Measurements from ENCODE around the gene CSNK1A1.
A peak's percentile ranks its signal among the peaks of the same experiment; 100 is the strongest.
"Not testable (repeated sequence)": the region's sequence is repeated elsewhere in the genome, so short reads cannot be mapped to it uniquely, and the experiment has no call there.

The CSNK1A1 gene

GRCh38 chr5:149551227-149552037 is at the start of gene CSNK1A1:
CSNK1A1 (minus strand) TSS chr5:149551439; CDS start chr5:149550964, 475 bp downstream.
- in situ Hi-C loops (cut with MboI; ENCODE audit: low pct_unique_long_range_greater_than_20kb, low sequenced_read_pairs, unreplicated experiment): no loop called here
- TF ChIP-seq, protein P1, sequence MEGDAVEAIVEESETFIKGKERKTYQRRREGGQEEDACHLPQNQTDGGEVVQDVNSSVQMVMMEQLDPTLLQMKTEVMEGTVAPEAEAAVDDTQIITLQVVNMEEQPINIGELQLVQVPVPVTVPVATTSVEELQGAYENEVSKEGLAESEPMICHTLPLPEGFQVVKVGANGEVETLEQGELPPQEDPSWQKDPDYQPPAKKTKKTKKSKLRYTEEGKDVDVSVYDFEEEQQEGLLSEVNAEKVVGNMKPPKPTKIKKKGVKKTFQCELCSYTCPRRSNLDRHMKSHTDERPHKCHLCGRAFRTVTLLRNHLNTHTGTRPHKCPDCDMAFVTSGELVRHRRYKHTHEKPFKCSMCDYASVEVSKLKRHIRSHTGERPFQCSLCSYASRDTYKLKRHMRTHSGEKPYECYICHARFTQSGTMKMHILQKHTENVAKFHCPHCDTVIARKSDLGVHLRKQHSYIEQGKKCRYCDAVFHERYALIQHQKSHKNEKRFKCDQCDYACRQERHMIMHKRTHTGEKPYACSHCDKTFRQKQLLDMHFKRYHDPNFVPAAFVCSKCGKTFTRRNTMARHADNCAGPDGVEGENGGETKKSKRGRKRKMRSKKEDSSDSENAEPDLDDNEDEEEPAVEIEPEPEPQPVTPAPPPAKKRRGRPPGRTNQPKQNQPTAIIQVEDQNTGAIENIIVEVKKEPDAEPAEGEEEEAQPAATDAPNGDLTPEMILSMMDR (IDR thresholded peaks at IDR 0.05; ENCODE audit: extremely low read depth, insufficient read depth, missing control alignments): peak; percentile 62
- peak; percentile 98 for DNase-seq (ENCODE audit: low spot score)

- in situ Hi-C loops (cut with MboI; ENCODE audit: low pct_unique_long_range_greater_than_20kb, low sequenced_read_pairs, unreplicated experiment): no loop called here
- TF ChIP-seq, protein P1 (IDR thresholded peaks at IDR 0.05; ENCODE audit: extremely low read depth, insufficient read depth, missing control alignments): no peak
- no peak for DNase-seq (ENCODE audit: low spot score)
Observed at GRCh38 chr5:149600932-149601331, 49.7 kb upstream of the CSNK1A1 start.

DNA sequence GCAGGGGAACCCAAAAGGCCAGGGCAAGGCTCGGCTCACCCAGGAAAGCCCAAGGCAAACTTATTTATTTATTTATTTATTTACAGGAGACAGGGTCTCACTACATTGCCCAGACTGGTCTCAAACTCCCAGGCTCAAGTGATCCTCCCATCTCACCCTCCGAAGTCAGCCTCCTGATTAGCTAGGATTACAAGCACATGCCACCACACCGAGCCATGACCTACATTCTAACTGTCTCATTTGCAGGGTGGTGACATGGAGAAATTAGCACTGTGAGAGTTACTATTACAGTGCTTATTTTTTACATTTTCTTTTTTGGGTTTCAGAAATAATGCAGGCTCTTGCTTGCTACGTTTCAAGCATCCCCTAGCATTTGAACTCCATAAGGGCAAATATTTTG is 48.1 kb upstream of the CSNK1A1 start:
- no peak for DNase-seq (ENCODE audit: low spot score)
- in situ Hi-C loops (cut with MboI; ENCODE audit: low pct_unique_long_range_greater_than_20kb, low sequenced_read_pairs, unreplicated experiment): no loop called here

DNA sequence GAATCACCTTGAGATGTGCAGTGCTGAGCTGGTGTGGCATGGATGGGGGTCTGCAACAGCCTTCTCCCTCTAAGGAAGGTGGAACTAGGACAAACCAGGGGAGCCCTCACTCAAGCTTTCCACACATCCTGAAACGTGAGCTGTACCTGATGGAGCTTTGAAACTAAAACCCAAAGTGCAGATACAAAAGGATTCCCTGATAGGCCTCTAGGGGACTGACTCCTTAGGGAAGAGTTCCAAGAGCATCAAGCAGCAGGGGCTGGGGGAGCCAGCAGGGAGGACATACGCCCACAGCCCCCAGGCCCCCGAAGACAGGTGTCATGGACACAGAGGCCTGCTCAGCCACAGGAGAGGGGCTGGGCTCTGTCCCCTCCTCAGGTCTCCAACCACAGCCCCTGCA is 47.7 kb upstream of the CSNK1A1 start:
- TF ChIP-seq, protein P1 (IDR thresholded peaks at IDR 0.05; ENCODE audit: extremely low read depth, insufficient read depth, missing control alignments): no peak
- in situ Hi-C loops (cut with MboI; ENCODE audit: low pct_unique_long_range_greater_than_20kb, low sequenced_read_pairs, unreplicated experiment): no loop called here
- no peak for DNase-seq (ENCODE audit: low spot score)

More for the DNA sequence above, 48.1 kb upstream of the CSNK1A1 start:
- TF ChIP-seq, protein P1 (IDR thresholded peaks at IDR 0.05; ENCODE audit: extremely low read depth, insufficient read depth, missing control alignments): no peak

DNA sequence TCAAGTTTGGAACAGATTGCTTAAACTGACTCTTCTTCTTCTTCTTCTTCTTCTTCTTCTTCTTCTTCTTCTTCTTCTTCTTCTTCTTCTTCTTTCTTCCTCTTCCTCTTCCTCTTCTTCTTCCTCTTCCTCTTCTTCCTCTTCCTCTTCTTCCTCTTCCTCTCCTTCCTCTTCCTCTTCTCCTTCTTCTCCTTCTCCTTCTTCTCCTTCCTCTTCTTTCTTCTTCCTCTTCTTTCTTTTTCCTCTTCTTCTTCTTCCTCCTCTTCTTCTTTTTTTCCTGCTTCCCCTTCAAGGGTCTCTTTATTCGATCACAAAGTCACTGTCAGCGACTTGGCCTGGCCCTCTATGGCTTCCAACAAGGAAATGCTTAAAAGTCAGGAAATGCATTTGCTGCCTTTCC is 47.0 kb upstream of the CSNK1A1 start:
- in situ Hi-C loops (cut with MboI; ENCODE audit: low pct_unique_long_range_greater_than_20kb, low sequenced_read_pairs, unreplicated experiment); DNase-seq (ENCODE audit: low spot score): not testable (repeated sequence)

GRCh38 chr5:149597618-149598017 is 46.4 kb upstream of the CSNK1A1 start:
- TF ChIP-seq, protein P1 (IDR thresholded peaks at IDR 0.05; ENCODE audit: extremely low read depth, insufficient read depth, missing control alignments): no peak
- no peak for DNase-seq (ENCODE audit: low spot score)
- in situ Hi-C loops (cut with MboI; ENCODE audit: low pct_unique_long_range_greater_than_20kb, low sequenced_read_pairs, unreplicated experiment): no loop called here

DNA sequence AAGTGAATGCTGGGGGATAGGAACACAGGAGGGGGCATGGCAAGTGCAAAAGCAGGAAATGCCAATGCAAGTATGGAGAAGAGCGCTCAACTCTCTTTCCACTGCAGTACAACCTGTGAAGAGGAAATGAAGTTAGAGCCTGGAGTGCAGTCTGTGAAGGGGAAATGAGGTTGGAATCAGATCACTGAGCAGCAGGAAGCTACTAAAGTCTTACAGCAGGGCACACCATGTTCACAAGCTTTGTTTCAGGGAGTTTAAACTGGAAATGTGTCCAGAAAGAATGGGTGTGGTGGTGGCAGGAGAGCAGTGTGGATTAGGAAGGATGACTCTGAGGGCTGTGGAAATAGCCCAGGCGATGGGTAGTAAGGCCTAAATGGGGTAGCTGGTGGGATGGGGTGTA is 45.5 kb upstream of the CSNK1A1 start:
- TF ChIP-seq, protein P1 (IDR thresholded peaks at IDR 0.05; ENCODE audit: extremely low read depth, insufficient read depth, missing control alignments): no peak
- DNase-seq (ENCODE audit: low spot score): no peak
- in situ Hi-C loops (cut with MboI; ENCODE audit: low pct_unique_long_range_greater_than_20kb, low sequenced_read_pairs, unreplicated experiment): no loop called here

- DNase-seq (ENCODE audit: low spot score); in situ Hi-C loops (cut with MboI; ENCODE audit: low pct_unique_long_range_greater_than_20kb, low sequenced_read_pairs, unreplicated experiment): not testable (repeated sequence)
Observed at GRCh38 chr5:149595105-149595504, 43.9 kb upstream of the CSNK1A1 start.

All from GM13977 (cell line).